ENCODE measurements around the gene FBLN2.

The FBLN2 gene

DNA sequence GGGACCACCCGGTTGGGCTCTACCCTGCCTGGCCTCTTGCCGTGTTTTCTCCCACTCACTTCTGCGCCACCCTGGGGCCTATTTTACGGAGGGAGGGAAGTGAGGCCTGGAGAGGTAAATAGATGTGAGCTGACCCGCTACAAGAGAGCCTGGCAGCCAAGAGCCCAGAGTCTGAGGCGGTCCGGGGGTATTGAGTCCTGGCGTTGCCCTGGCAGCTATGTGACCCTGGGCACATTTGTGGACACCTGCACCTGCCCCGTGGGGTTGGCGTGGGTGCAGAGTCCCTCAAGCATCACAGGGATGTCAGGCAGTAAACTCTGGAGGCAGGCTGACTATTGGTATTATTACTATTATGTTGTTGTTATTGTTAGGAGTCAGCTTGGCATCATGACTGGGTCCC is 85.7 kb downstream of the FBLN2 start:
- no peak for DNase-seq (ENCODE audit: low read depth in 1 of 2, low spot score in 1 of 2)
- H3K27me3 ChIP-seq (ENCODE audit: insufficient read depth, poor library complexity, severe bottlenecking), result peaks cover 5% of the 10 kb centered on the region
- TF ChIP-seq POLR2AphosphoS5 (IDR thresholded peaks at IDR 0.05; ENCODE audit: low read depth) (no peak), REST (IDR thresholded peaks at IDR 0.05; ENCODE audit: insufficient replicate concordance, low read depth) (no peak), GABPA (IDR thresholded peaks at IDR 0.05; ENCODE audit: low read depth) (no peak), SPI1 (IDR thresholded peaks at IDR 0.05; ENCODE audit: borderline replicate concordance, low read depth) (no peak)
- TF ChIP-seq, protein P1, sequence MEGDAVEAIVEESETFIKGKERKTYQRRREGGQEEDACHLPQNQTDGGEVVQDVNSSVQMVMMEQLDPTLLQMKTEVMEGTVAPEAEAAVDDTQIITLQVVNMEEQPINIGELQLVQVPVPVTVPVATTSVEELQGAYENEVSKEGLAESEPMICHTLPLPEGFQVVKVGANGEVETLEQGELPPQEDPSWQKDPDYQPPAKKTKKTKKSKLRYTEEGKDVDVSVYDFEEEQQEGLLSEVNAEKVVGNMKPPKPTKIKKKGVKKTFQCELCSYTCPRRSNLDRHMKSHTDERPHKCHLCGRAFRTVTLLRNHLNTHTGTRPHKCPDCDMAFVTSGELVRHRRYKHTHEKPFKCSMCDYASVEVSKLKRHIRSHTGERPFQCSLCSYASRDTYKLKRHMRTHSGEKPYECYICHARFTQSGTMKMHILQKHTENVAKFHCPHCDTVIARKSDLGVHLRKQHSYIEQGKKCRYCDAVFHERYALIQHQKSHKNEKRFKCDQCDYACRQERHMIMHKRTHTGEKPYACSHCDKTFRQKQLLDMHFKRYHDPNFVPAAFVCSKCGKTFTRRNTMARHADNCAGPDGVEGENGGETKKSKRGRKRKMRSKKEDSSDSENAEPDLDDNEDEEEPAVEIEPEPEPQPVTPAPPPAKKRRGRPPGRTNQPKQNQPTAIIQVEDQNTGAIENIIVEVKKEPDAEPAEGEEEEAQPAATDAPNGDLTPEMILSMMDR (IDR thresholded peaks at IDR 0.05; ENCODE audit: insufficient read depth, low read length), result no peak
- no peak overlapping the region for H3K27ac ChIP-seq (replicated peaks)
- no peak overlapping the region for H3K4me3 ChIP-seq (replicated peaks; ENCODE audit: insufficient read depth, low read length)

GRCh38 chr3:13636186-13636585 is 87.3 kb downstream of the FBLN2 start:
- no peak overlapping the region for H3K27ac ChIP-seq (replicated peaks)
- H3K4me3 ChIP-seq (replicated peaks; ENCODE audit: insufficient read depth, low read length), result no peak overlapping the region
- H3K27me3 ChIP-seq (ENCODE audit: insufficient read depth, poor library complexity, severe bottlenecking), result peaks cover 5% of the 10 kb centered on the region
- DNase-seq (ENCODE audit: low read depth in 1 of 2, low spot score in 1 of 2), result no peak
- TF ChIP-seq REST (IDR thresholded peaks at IDR 0.05; ENCODE audit: insufficient replicate concordance, low read depth), result no peak
- TF ChIP-seq, protein P1 (IDR thresholded peaks at IDR 0.05; ENCODE audit: insufficient read depth, low read length), result no peak

DNA sequence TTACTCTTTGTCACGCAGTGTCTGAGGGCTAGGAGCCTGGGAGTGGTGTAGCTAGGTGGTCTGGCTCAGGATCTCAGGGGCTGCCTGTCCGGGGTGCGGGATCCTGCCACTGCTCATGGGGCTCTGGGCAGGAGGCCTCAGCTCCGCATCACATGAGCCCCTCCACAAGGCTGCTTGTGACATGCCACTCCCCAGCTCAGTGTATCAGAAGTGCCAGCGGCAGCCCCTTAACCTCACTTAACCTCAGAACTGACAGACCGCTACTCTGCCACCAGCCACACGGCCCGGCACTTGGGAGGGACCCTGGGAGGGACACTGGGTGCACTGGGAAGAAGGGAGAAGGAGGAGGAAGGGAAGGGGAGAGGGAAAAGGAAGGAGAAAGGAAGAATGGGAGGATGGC is 87.9 kb downstream of the FBLN2 start:
- H3K27ac ChIP-seq (replicated peaks), result no peak overlapping the region
- DNase-seq (ENCODE audit: low read depth in 1 of 2, low spot score in 1 of 2), result no peak
- peaks cover 5% of the 10 kb centered on the region for H3K27me3 ChIP-seq (ENCODE audit: insufficient read depth, poor library complexity, severe bottlenecking)
- no peak overlapping the region for H3K4me3 ChIP-seq (replicated peaks; ENCODE audit: insufficient read depth, low read length)
- TF ChIP-seq, protein P1 (IDR thresholded peaks at IDR 0.05; ENCODE audit: insufficient read depth, low read length), result no peak
- TF ChIP-seq REST (IDR thresholded peaks at IDR 0.05; ENCODE audit: insufficient replicate concordance, low read depth) (no peak), SPI1 (IDR thresholded peaks at IDR 0.05; ENCODE audit: borderline replicate concordance, low read depth) (no peak), POLR2AphosphoS5 (IDR thresholded peaks at IDR 0.05; ENCODE audit: low read depth) (no peak), GABPA (IDR thresholded peaks at IDR 0.05; ENCODE audit: low read depth) (no peak)

Measured in HL-60 (cell line).